ENCODE data around the gene TEP1.

TEP1 gene

GRCh38 chr14:20429801-20430669 is 16.7 kb upstream of the TEP1 start:
- DNase-seq, result peak; percentile 48 to 87

DNA sequence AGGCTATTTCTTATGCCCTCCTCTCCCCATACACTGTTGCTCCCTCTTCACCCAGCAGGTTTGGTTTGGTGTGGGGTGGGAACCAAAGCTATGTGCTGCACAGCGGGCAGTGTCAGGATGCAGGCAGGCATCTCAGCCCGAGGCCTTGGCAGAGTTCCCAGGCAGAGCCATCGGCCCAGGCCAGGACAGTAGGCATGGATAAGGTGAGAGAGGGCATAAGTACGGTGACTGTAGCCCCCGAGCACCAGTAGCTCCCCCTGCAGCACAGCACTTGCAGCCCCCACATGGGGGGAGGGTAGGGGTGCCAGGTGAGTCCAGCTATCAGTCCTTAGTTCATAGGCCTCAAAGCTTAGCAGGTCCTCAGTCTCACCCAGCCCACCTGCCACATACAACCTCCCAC is 15.5 kb upstream of the TEP1 start:
- no peak for DNase-seq

GRCh38 chr14:20428010-20428365 is 14.7 kb upstream of the TEP1 start:
- no peak for DNase-seq

GRCh38 chr14:20427231-20428009 is 14.1 kb upstream of the TEP1 start:
- no peak for DNase-seq

- no peak for DNase-seq
These were observed 11.6 kb upstream of the TEP1 start for GRCh38 chr14:20424851-20425250.

GRCh38 chr14:20422886-20423285 is 9.6 kb upstream of the TEP1 start:
- no peak for DNase-seq

DNA sequence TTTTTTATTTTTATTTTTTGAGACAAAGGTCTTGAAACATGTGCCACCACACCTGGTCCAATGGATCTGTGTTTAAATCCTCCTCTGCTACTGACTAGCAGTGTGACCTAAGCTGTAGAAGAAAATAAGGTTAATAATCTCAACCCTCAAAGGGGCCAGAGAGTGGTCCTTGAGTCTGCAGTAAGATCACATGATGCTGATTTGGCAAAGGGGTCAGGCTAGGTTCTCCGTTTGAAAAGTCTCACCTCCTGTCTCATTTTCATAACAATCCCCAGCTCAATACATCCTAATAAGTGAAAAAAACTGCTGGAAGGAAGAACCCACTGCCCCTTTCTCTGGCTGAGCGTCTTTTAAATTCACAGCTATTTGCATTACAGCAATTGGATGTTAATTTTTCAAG is 8.0 kb upstream of the TEP1 start:
- no peak for DNase-seq

DNA sequence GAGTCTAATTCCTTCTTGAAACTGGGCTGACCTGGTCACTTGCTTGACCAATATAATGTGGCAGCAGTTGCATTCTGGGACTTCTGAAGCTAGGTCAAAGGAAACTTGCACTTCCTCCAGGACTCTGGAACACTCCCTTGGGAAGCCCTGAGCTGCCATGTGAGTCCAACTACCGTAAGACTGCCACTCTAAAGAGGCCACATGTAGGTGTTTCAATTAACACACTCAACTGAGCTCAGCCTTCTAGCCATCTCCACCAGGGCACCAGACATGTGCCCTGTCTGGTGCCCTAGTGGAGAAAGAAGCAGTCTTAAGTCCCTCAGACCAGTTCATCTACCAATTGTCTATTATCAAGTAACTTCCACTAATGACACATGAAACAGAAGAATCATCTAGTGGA is 6.1 kb upstream of the TEP1 start:
- DNase-seq, result no peak

GRCh38 chr14:20418501-20418909 is 5.2 kb upstream of the TEP1 start:
- DNase-seq, result no peak

DNA sequence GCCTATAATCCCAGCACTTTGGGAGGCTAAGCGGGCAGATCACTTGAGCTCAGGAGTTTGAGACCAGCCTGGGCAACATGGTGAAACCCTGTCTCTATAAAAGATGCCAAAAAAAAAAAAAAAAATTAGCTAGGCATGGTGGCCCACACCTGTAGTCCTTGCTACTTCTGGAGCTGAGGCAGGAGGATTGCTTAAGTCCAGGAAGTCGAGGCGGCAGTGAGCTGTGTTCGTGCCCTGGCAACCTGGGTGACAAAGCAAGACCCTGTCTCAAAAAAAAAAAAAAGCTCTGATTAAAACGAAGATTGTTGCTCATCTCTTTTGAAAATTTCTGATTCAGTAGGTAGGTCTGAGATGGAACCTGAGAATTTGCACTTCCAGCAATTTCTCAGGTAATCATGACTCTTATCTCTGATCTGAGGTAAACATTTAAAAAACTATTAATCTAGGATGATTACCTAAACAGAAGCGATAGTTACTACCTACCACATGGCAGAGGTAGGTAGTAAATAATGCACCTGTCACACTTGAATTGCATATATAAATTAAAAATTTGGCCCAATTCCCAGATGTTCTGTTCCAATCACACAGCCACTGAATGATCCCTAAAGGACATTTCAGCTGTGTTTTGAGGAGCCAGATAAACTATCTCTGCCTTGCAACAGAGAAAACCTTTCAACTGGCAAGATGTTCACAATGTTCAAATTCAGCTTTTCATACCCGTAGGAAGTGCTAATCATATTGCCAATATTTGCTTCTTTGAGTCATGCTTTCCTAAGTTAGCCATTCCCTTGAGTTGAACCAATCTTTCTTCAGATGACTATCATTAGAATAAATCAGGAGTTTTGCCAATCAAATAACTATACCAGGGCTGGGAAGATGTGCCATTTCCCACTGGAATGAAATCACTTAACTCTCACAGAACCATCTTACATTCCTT is 4.2 kb upstream of the TEP1 start:
- no peak for DNase-seq

- no peak for DNase-seq
These were observed 2.9 kb upstream of the TEP1 start for GRCh38 chr14:20416223-20416622.

DNA sequence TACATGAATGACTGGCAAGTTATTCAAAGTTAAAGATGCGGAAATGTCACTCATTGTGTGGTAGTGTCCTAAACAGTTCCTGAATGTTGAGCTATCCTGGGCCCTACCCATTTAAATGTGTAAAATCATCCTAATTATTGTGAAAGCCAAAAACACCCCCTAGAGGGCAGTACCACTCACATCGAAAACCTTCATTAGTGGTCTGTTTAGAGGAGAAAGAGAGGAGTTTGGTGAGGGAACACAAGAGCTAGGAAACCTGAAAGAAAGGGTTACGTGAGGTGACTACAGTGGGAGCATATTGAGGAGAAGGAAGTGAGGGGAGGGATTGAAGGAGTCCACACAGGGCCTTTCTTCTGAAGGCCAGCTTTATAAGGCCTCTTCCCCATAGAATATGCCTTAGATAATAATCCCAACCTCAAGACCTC is 2.5 kb upstream of the TEP1 start:
- peak; percentile 38 to 77 for DNase-seq

- DNase-seq, result peak in 1 of 2 experiments; percentile 21
These were observed 412 bp upstream of the TEP1 start for GRCh38 chr14:20413744-20414082.

GRCh38 chr14:20412411-20412810 is 890 bp downstream of the TEP1 start:
- no peak for DNase-seq

DNA sequence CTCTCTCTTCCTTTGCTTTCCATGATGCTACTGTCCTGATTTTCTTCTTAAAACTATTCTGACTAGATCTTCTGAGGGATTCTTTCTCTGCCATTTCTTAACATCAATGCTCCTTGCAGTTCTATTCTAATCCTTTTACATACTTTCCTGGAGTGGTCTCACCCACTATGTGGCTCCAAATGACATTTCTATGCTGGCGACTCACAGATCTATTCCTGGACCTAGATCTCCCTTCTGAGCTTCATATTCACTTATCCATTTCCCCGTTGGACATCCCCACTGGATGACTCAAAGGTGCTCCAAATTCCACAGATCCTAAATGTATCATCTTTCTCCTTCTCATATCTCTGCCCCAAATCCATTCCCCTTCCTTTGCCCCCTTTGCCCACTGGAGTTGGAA is 4.1 kb downstream of the TEP1 start:
- no peak for DNase-seq

DNA sequence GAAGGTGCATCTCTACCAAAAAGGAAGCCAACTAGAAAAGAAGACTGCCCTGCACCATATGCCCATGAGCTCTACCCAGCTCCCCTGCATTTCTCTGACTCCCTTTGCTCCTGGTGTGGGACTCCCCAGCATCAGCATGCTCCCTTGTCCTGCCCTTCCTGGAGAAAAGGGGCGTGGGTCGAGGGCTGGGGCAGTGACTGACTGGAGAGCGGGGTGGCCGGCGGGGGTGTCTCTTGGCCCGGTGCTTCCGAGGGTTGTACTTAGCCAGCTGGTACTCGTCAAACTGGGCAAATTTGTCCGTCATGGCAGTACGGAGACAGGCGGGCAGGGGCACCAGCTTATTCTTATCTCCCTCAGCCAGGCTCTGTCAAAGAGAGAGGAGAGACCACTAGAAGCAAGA is 9.8 kb downstream of the TEP1 start:
- DNase-seq, result no peak

- no peak for DNase-seq
These were observed 12.2 kb downstream of the TEP1 start for GRCh38 chr14:20400965-20401593.

- DNase-seq, result no peak
These were observed 12.7 kb downstream of the TEP1 start for GRCh38 chr14:20400589-20400964.

DNA sequence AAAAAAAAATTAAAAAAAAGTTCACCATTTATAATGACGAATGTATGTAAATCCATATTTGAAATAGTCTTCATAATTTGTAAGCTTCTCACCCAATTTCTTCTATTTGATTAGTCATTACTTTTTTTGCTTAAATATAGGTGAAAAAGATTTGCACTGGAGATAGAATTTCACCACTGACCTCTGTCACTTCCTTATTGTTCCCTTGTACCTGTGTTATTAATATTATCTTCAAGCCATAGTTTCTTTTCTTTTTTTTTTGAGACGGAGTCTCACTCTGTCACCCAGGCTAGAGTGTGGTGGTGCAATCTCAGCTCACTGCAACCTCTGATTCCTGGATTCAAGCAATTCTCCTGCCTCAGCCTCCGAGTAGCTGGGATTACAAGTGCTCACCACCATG is 15.8 kb downstream of the TEP1 start:
- DNase-seq, result no peak

- DNase-seq, result no peak
These were observed 21.8 kb downstream of the TEP1 start for GRCh38 chr14:20391505-20391904.

DNA sequence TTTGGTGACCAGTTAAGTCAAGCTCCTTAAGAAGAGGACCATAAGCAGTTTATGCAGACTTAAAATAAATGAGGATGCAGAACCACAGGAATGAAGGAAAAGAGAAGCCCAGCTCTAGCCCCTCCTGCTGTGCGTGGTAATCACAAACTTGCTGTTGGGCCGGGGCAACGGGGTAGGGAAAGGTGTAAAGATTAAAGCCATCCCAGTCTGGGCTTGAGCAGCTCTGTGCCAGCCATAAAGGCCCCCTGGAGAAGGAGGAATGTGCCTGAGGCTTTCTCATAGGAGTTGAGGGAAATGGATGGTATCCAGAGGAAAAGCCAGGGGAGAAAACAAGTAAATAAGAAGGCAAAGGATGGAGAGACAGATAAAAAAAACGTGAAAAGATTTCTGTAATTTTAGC is 25.1 kb downstream of the TEP1 start:
- DNase-seq, result no peak

GRCh38 chr14:20387576-20387975 is 25.7 kb downstream of the TEP1 start:
- DNase-seq, result no peak

All from NCI-H446 (cell line).